ENCODE results near the gene ATF7. TPM values are rescaled to one million over a fixed set of nuclear protein-coding genes. Genes with fewer than 3 reads are reported as not detected.
A peak's percentile ranks its signal among the peaks of the same experiment; 100 is the strongest.

The ATF7 gene
- total and polyA plus RNA-seq, 2 of the 13 experiments (the other 11 are each of a cell fraction or from before 2014, with no cell fraction given), result 9.6 to 16.2 TPM

- TF ChIP-seq YY1 (IDR thresholded peaks at IDR 0.05; ENCODE audit: insufficient read depth, insufficient replicate concordance, low read depth, low read length) (peak; percentile 54), ZNF672 (CRISPR knock-in tag; IDR thresholded peaks at IDR 0.05) (no peak), ARNT2 (CRISPR knock-in tag; IDR thresholded peaks at IDR 0.05; ENCODE audit: low read depth) (peak; percentile 79; the same call in 1 of the 2 replicates), RARG (CRISPR knock-in tag; IDR thresholded peaks at IDR 0.05; ENCODE audit: low read depth) (no peak), ZNF563 (CRISPR knock-in tag; IDR thresholded peaks at IDR 0.05) (no peak), ZSCAN25 (CRISPR knock-in tag; IDR thresholded peaks at IDR 0.05) (0 out of 2 replicates have a peak, but pooled peaks have one; percentile 31), MTF1 (CRISPR knock-in tag; IDR thresholded peaks at IDR 0.05) (no peak), IRF9 (CRISPR knock-in tag; IDR thresholded peaks at IDR 0.05; ENCODE audit: borderline replicate concordance) (peak; percentile 88; the same call in 1 of the 2 replicates), KMT2B (CRISPR knock-in tag; IDR thresholded peaks at IDR 0.05) (peak; percentile 89), TBX2 (CRISPR knock-in tag; IDR thresholded peaks at IDR 0.05; ENCODE audit: borderline replicate concordance) (peak; percentile 82), PHF5A (CRISPR knock-in tag; IDR thresholded peaks at IDR 0.05; ENCODE audit: low read depth, unreplicated experiment) (peak; percentile 51), MEIS2 (CRISPR knock-in tag; IDR thresholded peaks at IDR 0.05) (no peak), KDM4B (CRISPR knock-in tag; IDR thresholded peaks at IDR 0.05) (no peak), TFDP1 (CRISPR knock-in tag; IDR thresholded peaks at IDR 0.05; ENCODE audit: borderline replicate concordance) (peak; percentile 63; the same call in 1 of the 2 replicates), SMYD3 (CRISPR knock-in tag; IDR thresholded peaks at IDR 0.05) (peak; percentile 46; the same call in 1 of the 2 replicates), NR2F2 (IDR thresholded peaks at IDR 0.05; ENCODE audit: borderline replicate concordance, low read depth) (no peak), ZFAT (CRISPR knock-in tag; conservative IDR thresholded peaks at IDR 0.05) (no peak), SAFB2 (CRISPR knock-in tag; IDR thresholded peaks at IDR 0.05; ENCODE audit: borderline replicate concordance, low read depth) (peak; percentile 86; the same call in 1 of the 2 replicates), ZFP1 (CRISPR knock-in tag; IDR thresholded peaks at IDR 0.05) (no peak; the same call in 1 of the 2 replicates), ZNF710 (CRISPR knock-in tag; IDR thresholded peaks at IDR 0.05; ENCODE audit: borderline replicate concordance) (peak; percentile 92; the same call in 1 of the 2 replicates)
- TF ChIP-seq, protein P1, sequence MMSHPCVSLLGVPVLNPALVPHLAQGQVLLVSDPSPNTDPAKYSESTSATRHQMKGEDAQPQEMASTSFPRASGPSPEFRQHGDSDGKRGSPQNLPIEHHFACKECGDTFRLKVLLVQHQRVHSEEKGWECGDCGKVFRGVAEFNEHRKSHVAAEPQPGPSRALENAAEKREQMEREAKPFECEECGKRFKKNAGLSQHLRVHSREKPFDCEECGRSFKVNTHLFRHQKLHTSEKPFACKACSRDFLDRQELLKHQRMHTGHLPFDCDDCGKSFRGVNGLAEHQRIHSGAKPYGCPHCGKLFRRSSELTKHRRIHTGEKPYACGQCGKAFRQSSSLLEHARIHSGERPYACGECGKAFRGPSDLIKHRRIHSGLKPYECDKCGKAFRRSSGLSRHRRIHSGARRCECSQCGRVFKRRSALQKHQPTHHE (CRISPR knock-in tag; IDR thresholded peaks at IDR 0.05; ENCODE audit: borderline replicate concordance), result no peak
- TF ChIP-seq, protein P2, sequence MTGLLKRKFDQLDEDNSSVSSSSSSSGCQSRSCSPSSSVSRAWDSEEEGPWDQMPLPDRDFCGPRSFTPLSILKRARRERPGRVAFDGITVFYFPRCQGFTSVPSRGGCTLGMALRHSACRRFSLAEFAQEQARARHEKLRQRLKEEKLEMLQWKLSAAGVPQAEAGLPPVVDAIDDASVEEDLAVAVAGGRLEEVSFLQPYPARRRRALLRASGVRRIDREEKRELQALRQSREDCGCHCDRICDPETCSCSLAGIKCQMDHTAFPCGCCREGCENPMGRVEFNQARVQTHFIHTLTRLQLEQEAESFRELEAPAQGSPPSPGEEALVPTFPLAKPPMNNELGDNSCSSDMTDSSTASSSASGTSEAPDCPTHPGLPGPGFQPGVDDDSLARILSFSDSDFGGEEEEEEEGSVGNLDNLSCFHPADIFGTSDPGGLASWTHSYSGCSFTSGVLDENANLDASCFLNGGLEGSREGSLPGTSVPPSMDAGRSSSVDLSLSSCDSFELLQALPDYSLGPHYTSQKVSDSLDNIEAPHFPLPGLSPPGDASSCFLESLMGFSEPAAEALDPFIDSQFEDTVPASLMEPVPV (CRISPR knock-in tag; IDR thresholded peaks at IDR 0.05), result peak; percentile 72; the same call in 1 of the 2 replicates
Observed at GRCh38 chr12:53625946-53626701, at the start of gene ATF7 (continued).

Measured in HepG2 (cell line).